Endothelial cell (in vitro differentiated cells): Measurements from ENCODE around the gene CCL17. TPM values are rescaled to one million over a fixed set of nuclear protein-coding genes. Genes with fewer than 3 reads are reported as not detected.
"Not testable (repeated sequence)": the region's sequence is repeated elsewhere in the genome, so short reads cannot be mapped to it uniquely, and the experiment has no call there.

Source experiments
- DNase-seq: peaks from one replicate; pipeline ENCODE4 v3.0.0; 2021; ENCODE audit warnings: low spot score
- H3K27ac Mint-ChIP-seq: one replicate; pipeline ENCODE4 v1.8.0; 2021; ENCODE audit warnings: mixed read lengths, inconsistent platforms; ENCODE audit not compliant: unreplicated experiment
- H3K27me3 Mint-ChIP-seq: one replicate; pipeline ENCODE4 v1.8.0; 2021; ENCODE audit warnings: mild to moderate bottlenecking, moderate library complexity, mixed read lengths, inconsistent platforms; ENCODE audit not compliant: unreplicated experiment
- H3K36me3 Mint-ChIP-seq: one replicate; pipeline ENCODE4 v1.8.0; 2021; ENCODE audit warnings: mild to moderate bottlenecking, low read depth, mixed read lengths, inconsistent platforms; ENCODE audit not compliant: unreplicated experiment
- H3K4me1 Mint-ChIP-seq: one replicate; pipeline ENCODE4 v1.8.0; 2021; ENCODE audit warnings: mild to moderate bottlenecking, mixed read lengths, inconsistent platforms; ENCODE audit not compliant: unreplicated experiment
- H3K4me3 Mint-ChIP-seq: one replicate; pipeline ENCODE4 v1.8.0; 2021; ENCODE audit warnings: mild to moderate bottlenecking, mixed read lengths, inconsistent platforms; ENCODE audit not compliant: unreplicated experiment
- H3K9me3 Mint-ChIP-seq: one replicate; pipeline ENCODE4 v1.8.0; 2021; ENCODE audit warnings: mixed read lengths, inconsistent platforms; ENCODE audit not compliant: unreplicated experiment
- CTCF ChIP-seq: fragments of 200-600 bp; sonication (generic); IDR thresholded peaks from one replicate; pipeline ENCODE4 v1.5.0; 2021; ENCODE audit warnings: antibody characterized with exemption; ENCODE audit not compliant: unreplicated experiment
- total RNA-seq: library from RNA; stranded (reverse); fragmentation: NEBNext Ultra II Directional; extraction: Animal tissue kit (Norgen Biotek cat#: 25700); gene quantifications from one replicate; pipeline ENCODE4 v1.2.1, GENCODE V29; 2021; ENCODE audit not compliant: unreplicated experiment

Gene CCL17
- total RNA-seq, 1 donor from 2014 or later = not detected

- Mint-ChIP-seq H3K27me3 (peaks cover 3% of the 10 kb centered on the region), H3K27ac (no peak overlapping the region), H3K9me3 (no peaks in the 10 kb centered on the region), H3K4me1 (peaks cover 10% of the 10 kb centered on the region), H3K36me3 (no peaks in the 10 kb centered on the region), H3K4me3 (no peak overlapping the region)
- TF ChIP-seq CTCF = no peak
- DNase-seq = no peak
These were observed 31.2 kb upstream of the CCL17 start for GRCh38 chr16:57373117-57373947.

- no peak for DNase-seq
- Mint-ChIP-seq H3K27ac (no peak overlapping the region), H3K4me3 (no peak overlapping the region), H3K36me3 (no peaks in the 10 kb centered on the region), H3K27me3 (peaks cover 3% of the 10 kb centered on the region), H3K4me1 (peaks cover 10% of the 10 kb centered on the region), H3K9me3 (no peaks in the 10 kb centered on the region)
- TF ChIP-seq CTCF = no peak
These were observed 30.5 kb upstream of the CCL17 start for GRCh38 chr16:57374067-57374534.

GRCh38 chr16:57374925-57375465, 29.6 kb upstream of the CCL17 start:
- H3K4me1 Mint-ChIP-seq = peaks cover 10% of the 10 kb centered on the region
- not testable (repeated sequence) for DNase-seq, H3K9me3 Mint-ChIP-seq, H3K36me3 Mint-ChIP-seq, H3K27me3 Mint-ChIP-seq, H3K27ac Mint-ChIP-seq, H3K4me3 Mint-ChIP-seq

GRCh38 chr16:57376313-57376818, 28.2 kb upstream of the CCL17 start:
- no peak overlapping the region for H3K4me3 Mint-ChIP-seq
- H3K9me3 Mint-ChIP-seq = no peaks in the 10 kb centered on the region
- DNase-seq = no peak
- no peaks in the 10 kb centered on the region for H3K36me3 Mint-ChIP-seq
- TF ChIP-seq CTCF = no peak
- no peak overlapping the region for H3K27ac Mint-ChIP-seq
- peaks cover 4% of the 10 kb centered on the region for H3K27me3 Mint-ChIP-seq
- peaks cover 17% of the 10 kb centered on the region for H3K4me1 Mint-ChIP-seq

GRCh38 chr16:57377080-57377841, 27.3 kb upstream of the CCL17 start:
- Mint-ChIP-seq H3K36me3 (no peaks in the 10 kb centered on the region), H3K4me3 (no peak overlapping the region), H3K4me1 (peaks cover 17% of the 10 kb centered on the region), H3K9me3 (no peaks in the 10 kb centered on the region), H3K27ac (no peak overlapping the region), H3K27me3 (peaks cover 4% of the 10 kb centered on the region)
- no peak for TF ChIP-seq CTCF
- DNase-seq = no peak
